DOHH2 (cell line): ENCODE measurements around the gene PI16.
"Not testable (repeated sequence)": the region's sequence is repeated elsewhere in the genome, so short reads cannot be mapped to it uniquely, and the experiment has no call there.

Experiments used
- H3F3A ChIP-seq: fragments of 200-600 bp; sonication (generic), shearing (Covaris generic); 2 replicates; pipeline ENCODE4 v1.6.0; 2016; ENCODE audit warnings: antibody characterized with exemption, mild to moderate bottlenecking; ENCODE audit not compliant: control insufficient read depth, insufficient read depth
- H3K27ac ChIP-seq: fragments of 200-600 bp; sonication (generic); 2 replicates; pipeline ENCODE4 v1.5.1; 2014; ENCODE audit warnings: low read depth, mild to moderate bottlenecking, low read length, moderate library complexity
- H3K27me3 ChIP-seq: fragments of 200-600 bp; sonication (generic); 2 replicates; pipeline ENCODE4 v1.6.1; 2014; ENCODE audit warnings: mild to moderate bottlenecking, low read length, mixed read lengths; ENCODE audit not compliant: control insufficient read depth
- H3K36me3 ChIP-seq: fragments of 200-600 bp; sonication (generic); 2 replicates; pipeline ENCODE4 v1.6.1; 2014; ENCODE audit warnings: mild to moderate bottlenecking, low read length, moderate library complexity, mixed read lengths; ENCODE audit not compliant: control insufficient read depth
- H3K4me1 ChIP-seq: fragments of 200-600 bp; sonication (generic); 2 replicates; pipeline ENCODE4 v1.6.1; 2014; ENCODE audit warnings: mild to moderate bottlenecking, low read length, mixed read lengths; ENCODE audit not compliant: control insufficient read depth
- H3K4me2 ChIP-seq: fragments of 200-600 bp; sonication (generic); 2 replicates; pipeline ENCODE4 v1.6.0; 2014; ENCODE audit warnings: mild to moderate bottlenecking, low read length, moderate library complexity
- H3K4me3 ChIP-seq: fragments of 200-600 bp; sonication (generic); 2 replicates; pipeline ENCODE4 v1.5.1; 2014; ENCODE audit warnings: mild to moderate bottlenecking, low read length, mixed read lengths
- H3K79me2 ChIP-seq: fragments of 200-600 bp; sonication (generic); 2 replicates; pipeline ENCODE4 v1.6.1; 2014; ENCODE audit warnings: mild to moderate bottlenecking, low read length, mixed read lengths; ENCODE audit not compliant: control insufficient read depth
- H3K9me2 ChIP-seq: fragments of 200-600 bp; sonication (generic); replicated peaks from 2 replicates; pipeline ENCODE4 v1.6.1; 2014; ENCODE audit warnings: mild to moderate bottlenecking, low read length, mixed read lengths; ENCODE audit not compliant: control insufficient read depth
- H3K9me3 ChIP-seq: fragments of 200-600 bp; sonication (generic); 2 replicates; pipeline ENCODE4 v1.6.1; 2014; ENCODE audit warnings: antibody characterized with exemption, low read length, mixed read lengths; ENCODE audit not compliant: control insufficient read depth, insufficient read depth
- H4K20me1 ChIP-seq: fragments of 200-600 bp; sonication (generic); 2 replicates; pipeline ENCODE4 v1.6.0; 2014; ENCODE audit warnings: low read depth, mild to moderate bottlenecking, antibody characterized with exemption, low read length, moderate library complexity; ENCODE audit not compliant: control insufficient read depth, insufficient read depth
- CTCF ChIP-seq: fragments of 200-600 bp; sonication (generic); IDR thresholded peaks from one replicate; pipeline ENCODE4 v1.5.1; 2014; ENCODE audit warnings: antibody characterized with exemption, mild to moderate bottlenecking, low read depth, low read length; ENCODE audit not compliant: poor library complexity, severe bottlenecking
- EZH2phosphoT487 ChIP-seq: fragments of 200-600 bp; sonication (generic); IDR thresholded peaks from 2 replicates; pipeline ENCODE4 v1.6.1; 2017; ENCODE audit warnings: borderline replicate concordance, mild to moderate bottlenecking, antibody characterized with exemption, low read length, moderate library complexity, mixed read lengths

PI16 gene

GRCh38 chr6:36934901-36935300, 19.6 kb upstream of the PI16 start:
- Histone ChIP-seq H3K4me2 (no peak overlapping the region), H3K27me3 (peaks cover 10% of the 10 kb centered on the region), H3K9me2 (no peaks in the 10 kb centered on the region), H4K20me1 (no peaks in the 10 kb centered on the region), H3K4me3 (no peak overlapping the region), H3K36me3 (no peaks in the 10 kb centered on the region), H3K9me3 (no peaks in the 10 kb centered on the region), H3K4me1 (no peaks in the 10 kb centered on the region), H3F3A (no peaks in the 10 kb centered on the region), H3K79me2 (no peaks in the 10 kb centered on the region), H3K27ac (no peak overlapping the region)
- TF ChIP-seq CTCF (no peak), EZH2phosphoT487 (no peak)

- no peaks in the 10 kb centered on the region for H3F3A ChIP-seq
- H3K4me3 ChIP-seq, result no peak overlapping the region
- no peak overlapping the region for H3K27ac ChIP-seq
- no peaks in the 10 kb centered on the region for H3K9me2 ChIP-seq
- H3K4me1 ChIP-seq, result no peaks in the 10 kb centered on the region
- H3K79me2 ChIP-seq, result no peaks in the 10 kb centered on the region
- no peaks in the 10 kb centered on the region for H3K9me3 ChIP-seq
- no peak for TF ChIP-seq EZH2phosphoT487
- TF ChIP-seq CTCF, result no peak
- H3K36me3 ChIP-seq, result no peaks in the 10 kb centered on the region
- H3K27me3 ChIP-seq, result peaks cover 10% of the 10 kb centered on the region
- H3K4me2 ChIP-seq, result no peak overlapping the region
- H4K20me1 ChIP-seq, result no peaks in the 10 kb centered on the region
Measured at GRCh38 chr6:36936824-36937223, 17.7 kb upstream of the PI16 start.

- Histone ChIP-seq H3K4me2 (no peak overlapping the region), H3K4me3 (no peak overlapping the region), H3K9me3 (no peaks in the 10 kb centered on the region), H3K79me2 (no peaks in the 10 kb centered on the region), H3K4me1 (no peaks in the 10 kb centered on the region), H3K36me3 (no peaks in the 10 kb centered on the region), H3K27me3 (peaks cover 10% of the 10 kb centered on the region), H4K20me1 (no peaks in the 10 kb centered on the region), H3K9me2 (no peaks in the 10 kb centered on the region), H3K27ac (no peak overlapping the region), H3F3A (no peaks in the 10 kb centered on the region)
- TF ChIP-seq EZH2phosphoT487 (no peak), CTCF (no peak)
Measured at GRCh38 chr6:36937896-36938295, 16.6 kb upstream of the PI16 start.

GRCh38 chr6:36938536-36938935, 16.0 kb upstream of the PI16 start:
- no peaks in the 10 kb centered on the region for H3K36me3 ChIP-seq

GRCh38 chr6:36939005-36939404, 15.5 kb upstream of the PI16 start:
- not testable (repeated sequence) for H3K4me1 ChIP-seq, H3K9me2 ChIP-seq, H3F3A ChIP-seq

More at GRCh38 chr6:36938536-36938935, 16.0 kb upstream of the PI16 start:
- H3K27ac ChIP-seq, result no peak overlapping the region
- H3K4me1 ChIP-seq, result no peaks in the 10 kb centered on the region
- TF ChIP-seq EZH2phosphoT487 (no peak), CTCF (no peak)
- no peaks in the 10 kb centered on the region for H3F3A ChIP-seq
- H3K4me3 ChIP-seq, result no peak overlapping the region
- no peaks in the 10 kb centered on the region for H3K9me2 ChIP-seq
- H4K20me1 ChIP-seq, result no peaks in the 10 kb centered on the region
- H3K4me2 ChIP-seq, result no peak overlapping the region
- no peaks in the 10 kb centered on the region for H3K79me2 ChIP-seq
- no peaks in the 10 kb centered on the region for H3K9me3 ChIP-seq
- peaks cover 10% of the 10 kb centered on the region for H3K27me3 ChIP-seq

More at GRCh38 chr6:36939005-36939404, 15.5 kb upstream of the PI16 start:
- not testable (repeated sequence) for H4K20me1 ChIP-seq, H3K27me3 ChIP-seq, H3K79me2 ChIP-seq, H3K36me3 ChIP-seq, H3K9me3 ChIP-seq, H3K4me3 ChIP-seq, H3K4me2 ChIP-seq, H3K27ac ChIP-seq
